KMS-11 (cell line): ENCODE measurements around the gene TCF4.

ENCODE experiments used
- H2AFZ ChIP-seq: fragments of 200-600 bp; sonication (generic); 2 replicates; pipeline ENCODE4 v1.6.1; 2016; ENCODE audit warnings: antibody characterized with exemption, mixed run types, low read depth
- H3K27ac ChIP-seq: fragments of 200-600 bp; sonication (generic); 2 replicates; pipeline ENCODE4 v1.6.1; 2016; ENCODE audit warnings: mild to moderate bottlenecking, mixed run types
- H3K27me3 ChIP-seq: fragments of 200-600 bp; sonication (generic); 2 replicates; pipeline ENCODE4 v1.6.1; 2017; ENCODE audit warnings: mild to moderate bottlenecking, low read depth, mixed run types, moderate library complexity; ENCODE audit not compliant: insufficient read depth
- H3K36me3 ChIP-seq: fragments of 200-600 bp; sonication (generic); 2 replicates; pipeline ENCODE4 v1.6.1; 2017; ENCODE audit warnings: mild to moderate bottlenecking, mixed run types; ENCODE audit not compliant: insufficient read depth
- H3K4me1 ChIP-seq: fragments of 200-600 bp; sonication (generic); 2 replicates; pipeline ENCODE4 v1.6.1; 2016; ENCODE audit warnings: mild to moderate bottlenecking, low read depth, mixed run types; ENCODE audit not compliant: poor library complexity, severe bottlenecking
- H3K4me2 ChIP-seq: fragments of 200-600 bp; sonication (generic); 2 replicates; pipeline ENCODE4 v1.7.0; 2016; ENCODE audit warnings: mild to moderate bottlenecking, mixed run types
- H3K4me3 ChIP-seq: fragments of 200-600 bp; sonication (generic); IDR thresholded peaks from 2 replicates; pipeline ENCODE4 v1.6.1; 2017; ENCODE audit warnings: low read depth, low read length, mixed read lengths; ENCODE audit not compliant: insufficient read depth
- H3K79me2 ChIP-seq: fragments of 200-600 bp; sonication (generic); 2 replicates; pipeline ENCODE4 v1.6.1; 2016; ENCODE audit warnings: low read depth, mixed run types; ENCODE audit not compliant: insufficient read depth
- H3K9ac ChIP-seq: fragments of 200-600 bp; sonication (generic); 2 replicates; pipeline ENCODE4 v1.6.1; 2016; ENCODE audit warnings: mild to moderate bottlenecking, mixed run types
- H4K20me1 ChIP-seq: fragments of 200-600 bp; sonication (generic); 2 replicates; pipeline ENCODE4 v1.6.1; 2016; ENCODE audit warnings: mild to moderate bottlenecking, mixed run types; ENCODE audit not compliant: insufficient read depth
- TF ChIP-seq, protein P1 (sequence below): fragments of 200-600 bp; sonication (generic); conservative IDR thresholded peaks from 2 replicates; pipeline ENCODE4 v1.6.1; 2017; ENCODE audit warnings: low read depth, mild to moderate bottlenecking, antibody characterized with exemption, low read length, moderate library complexity, mixed read lengths

Gene TCF4

DNA sequence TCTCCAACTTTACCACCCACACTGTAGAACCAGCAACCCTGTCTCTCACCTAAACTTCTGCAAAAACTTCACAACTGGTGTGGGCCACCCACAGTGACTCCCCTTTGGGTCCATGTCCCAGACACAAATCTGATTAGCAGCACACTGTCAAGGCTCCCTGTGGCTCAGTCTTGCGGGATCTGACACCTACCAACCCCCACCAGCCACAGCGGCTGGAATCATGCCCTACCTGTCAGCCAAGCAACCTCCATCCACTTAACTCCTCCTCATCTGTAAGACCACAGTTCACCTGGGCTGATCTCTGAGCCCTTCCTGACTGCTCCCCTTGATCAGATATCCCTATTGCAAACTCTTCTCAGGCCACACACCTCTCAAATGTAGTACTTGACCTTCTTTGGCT, 14.6 kb downstream of the TCF4 start:
- Histone ChIP-seq H4K20me1 (no peaks in the 10 kb centered on the region; the same call in 1 of the 2 replicates), H3K27ac (no peak overlapping the region), H3K27me3 (no peaks in the 10 kb centered on the region), H3K4me2 (no peak overlapping the region), H3K4me1 (no peaks in the 10 kb centered on the region), H2AFZ (no peak overlapping the region), H3K79me2 (peaks cover 39% of the 10 kb centered on the region; the same call in 1 of the 2 replicates), H3K4me3 (no peak overlapping the region), H3K9ac (no peak overlapping the region), H3K36me3 (no peaks in the 10 kb centered on the region)
- TF ChIP-seq, protein P1, sequence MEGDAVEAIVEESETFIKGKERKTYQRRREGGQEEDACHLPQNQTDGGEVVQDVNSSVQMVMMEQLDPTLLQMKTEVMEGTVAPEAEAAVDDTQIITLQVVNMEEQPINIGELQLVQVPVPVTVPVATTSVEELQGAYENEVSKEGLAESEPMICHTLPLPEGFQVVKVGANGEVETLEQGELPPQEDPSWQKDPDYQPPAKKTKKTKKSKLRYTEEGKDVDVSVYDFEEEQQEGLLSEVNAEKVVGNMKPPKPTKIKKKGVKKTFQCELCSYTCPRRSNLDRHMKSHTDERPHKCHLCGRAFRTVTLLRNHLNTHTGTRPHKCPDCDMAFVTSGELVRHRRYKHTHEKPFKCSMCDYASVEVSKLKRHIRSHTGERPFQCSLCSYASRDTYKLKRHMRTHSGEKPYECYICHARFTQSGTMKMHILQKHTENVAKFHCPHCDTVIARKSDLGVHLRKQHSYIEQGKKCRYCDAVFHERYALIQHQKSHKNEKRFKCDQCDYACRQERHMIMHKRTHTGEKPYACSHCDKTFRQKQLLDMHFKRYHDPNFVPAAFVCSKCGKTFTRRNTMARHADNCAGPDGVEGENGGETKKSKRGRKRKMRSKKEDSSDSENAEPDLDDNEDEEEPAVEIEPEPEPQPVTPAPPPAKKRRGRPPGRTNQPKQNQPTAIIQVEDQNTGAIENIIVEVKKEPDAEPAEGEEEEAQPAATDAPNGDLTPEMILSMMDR = no peak

DNA sequence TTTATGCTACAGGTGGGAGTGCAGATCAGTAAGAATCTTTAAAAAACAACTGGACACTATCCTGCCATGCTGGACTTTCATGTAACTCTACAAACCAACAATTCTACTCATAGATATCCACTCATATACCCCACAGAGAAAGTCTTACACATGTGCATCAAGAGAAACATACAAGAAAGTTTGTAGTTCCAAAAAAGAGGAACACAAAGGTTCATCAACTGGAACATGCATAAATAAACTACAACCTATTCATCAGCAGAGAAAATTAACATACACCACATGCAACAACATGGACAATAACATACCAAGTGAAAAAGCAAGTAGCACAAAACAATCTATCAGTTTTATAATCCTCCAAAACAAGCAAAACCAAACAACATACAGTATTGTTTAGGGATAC, 17.0 kb downstream of the TCF4 start:
- Histone ChIP-seq H3K9ac (no peak overlapping the region), H3K36me3 (no peaks in the 10 kb centered on the region), H3K27me3 (no peaks in the 10 kb centered on the region), H3K79me2 (peaks cover 22% of the 10 kb centered on the region; the same call in 1 of the 2 replicates), H2AFZ (no peak overlapping the region), H3K4me2 (no peak overlapping the region), H3K4me3 (no peak overlapping the region), H3K4me1 (no peaks in the 10 kb centered on the region), H3K27ac (no peak overlapping the region), H4K20me1 (no peaks in the 10 kb centered on the region)
- TF ChIP-seq, protein P1 = no peak

DNA sequence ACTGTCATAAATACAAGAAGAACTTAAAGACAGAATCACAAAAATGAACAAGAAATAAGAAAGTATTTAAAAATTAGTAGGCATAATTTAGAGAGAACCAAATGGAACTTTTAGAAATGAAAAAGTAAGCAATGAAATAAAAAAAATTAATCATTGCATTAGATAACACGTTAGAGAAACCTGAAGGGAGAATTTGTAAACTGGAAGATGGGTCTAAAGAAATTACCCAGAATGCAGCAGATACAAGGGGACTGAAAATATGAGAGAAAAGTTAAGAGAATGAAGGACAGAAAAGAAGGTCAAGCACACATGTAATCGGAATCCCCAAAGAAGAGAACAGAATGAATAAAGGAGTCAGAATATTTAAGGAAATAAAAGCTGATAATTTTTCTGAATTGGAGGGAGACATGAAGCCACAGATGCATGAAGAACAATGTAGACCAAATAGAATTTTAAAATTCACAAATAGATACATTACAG, 21.5 kb downstream of the TCF4 start:
- Histone ChIP-seq H3K4me1 (no peaks in the 10 kb centered on the region), H3K4me2 (no peak overlapping the region), H3K4me3 (no peak overlapping the region), H3K79me2 (peaks cover 23% of the 10 kb centered on the region; the same call in 1 of the 2 replicates), H3K36me3 (no peaks in the 10 kb centered on the region), H3K27me3 (no peaks in the 10 kb centered on the region), H4K20me1 (no peaks in the 10 kb centered on the region), H2AFZ (no peak overlapping the region), H3K27ac (no peak overlapping the region), H3K9ac (no peak overlapping the region)
- TF ChIP-seq, protein P1 = no peak

DNA sequence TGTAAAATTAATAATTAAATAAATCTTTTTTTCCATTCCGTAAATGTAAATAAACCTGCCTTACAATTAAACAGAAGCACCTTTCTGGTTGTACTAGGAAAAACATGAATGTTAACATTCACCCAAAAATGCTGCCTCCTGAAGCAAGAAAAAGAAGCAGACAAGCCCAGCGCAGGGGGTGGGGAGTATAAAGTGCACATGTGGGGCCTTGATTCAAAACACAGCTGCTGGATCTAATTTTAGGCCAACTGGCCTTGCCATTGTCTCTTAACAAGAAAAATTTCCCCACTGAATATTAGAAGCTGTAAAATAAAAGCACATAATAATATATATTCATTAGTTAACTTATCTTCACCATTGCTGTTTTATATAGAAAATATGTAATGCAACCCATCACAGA, 28.3 kb downstream of the TCF4 start:
- H3K9ac ChIP-seq = no peak overlapping the region
- H3K27ac ChIP-seq = no peak overlapping the region
- no peak overlapping the region for H2AFZ ChIP-seq
- H3K4me2 ChIP-seq = no peak overlapping the region
- H4K20me1 ChIP-seq = no peaks in the 10 kb centered on the region
- TF ChIP-seq, protein P1 = no peak
- no peak overlapping the region for H3K4me3 ChIP-seq
- no peaks in the 10 kb centered on the region; the same call in 1 of the 2 replicates for H3K36me3 ChIP-seq
- no peaks in the 10 kb centered on the region for H3K27me3 ChIP-seq
- H3K79me2 ChIP-seq = peaks cover 5% of the 10 kb centered on the region; the same call in 1 of the 2 replicates
- H3K4me1 ChIP-seq = peaks cover 5% of the 10 kb centered on the region
